ENCODE results near the gene CAMKK1. TPM values are rescaled to one million over a fixed set of nuclear protein-coding genes. Genes with fewer than 3 reads are reported as not detected.

Gene CAMKK1
- total RNA-seq, 1 experiment from 2014 or later = 0.07 TPM

DNA sequence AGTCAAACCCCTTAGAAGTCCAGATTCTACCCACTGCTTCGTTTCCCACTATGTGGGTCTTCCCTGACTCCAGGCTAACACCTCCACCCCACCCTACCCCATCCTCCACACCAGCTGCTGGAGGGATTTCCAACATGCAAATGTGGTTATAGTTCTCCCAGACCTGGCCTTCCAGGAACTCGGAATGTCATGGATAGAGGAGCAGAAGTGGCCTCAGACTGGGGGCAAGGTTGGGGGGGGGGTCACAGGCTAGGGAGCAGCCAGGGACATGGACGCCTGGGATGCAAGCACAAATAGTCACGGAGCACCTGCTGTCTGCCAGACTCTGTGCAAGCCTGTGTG, 2.0 kb downstream of the CAMKK1 start:
- Histone ChIP-seq H3K27me3 (ENCODE audit: low read length) (no peaks in the 10 kb centered on the region), H3K9ac (ENCODE audit: low read length) (no peak overlapping the region)

DNA sequence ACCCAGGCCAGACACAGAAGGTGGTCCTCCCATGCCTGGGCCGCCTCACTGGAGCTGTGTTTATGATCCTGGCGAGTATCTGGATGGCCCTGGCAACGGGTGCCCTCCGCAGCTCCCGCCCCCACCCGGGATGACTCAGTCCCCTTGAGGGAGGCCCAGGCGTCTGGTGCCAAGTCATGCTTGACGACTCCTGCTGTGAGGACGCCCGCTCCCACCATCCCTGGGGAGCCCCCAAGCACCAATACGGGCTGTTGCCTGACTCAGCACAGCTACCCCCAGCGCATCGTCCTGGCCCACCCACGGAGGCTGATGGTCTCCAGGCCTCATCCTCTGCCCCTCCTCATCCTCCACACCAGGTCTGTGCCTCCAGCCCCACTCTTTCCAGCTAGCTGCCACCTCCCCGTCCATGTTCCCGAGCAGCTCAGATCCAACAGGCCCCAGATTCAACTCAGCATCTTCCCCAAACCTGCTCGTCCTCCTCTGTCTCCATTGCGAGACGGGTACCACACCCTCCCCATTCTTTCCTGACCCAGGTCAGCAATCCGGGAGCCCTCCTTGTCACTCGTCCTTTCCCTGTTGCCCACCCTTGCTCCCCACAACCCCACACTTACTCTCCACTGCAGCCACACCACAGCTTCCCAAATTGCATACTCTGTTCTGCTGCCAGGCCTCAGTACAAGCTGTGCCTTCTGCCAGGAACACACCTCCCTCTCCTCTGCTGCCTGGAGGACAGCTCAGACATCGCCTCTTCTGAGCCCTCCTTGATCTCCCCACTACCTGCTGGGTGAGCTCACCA, 2.6 kb downstream of the CAMKK1 start:
- Histone ChIP-seq H3K27me3 (ENCODE audit: low read length) (no peaks in the 10 kb centered on the region), H3K9me3 (ENCODE audit: low read length) (no peaks in the 10 kb centered on the region), H4K20me1 (ENCODE audit: insufficient read depth, low read depth, low read length) (peaks cover 11% of the 10 kb centered on the region; the same call in 1 of the 2 replicates), H3K4me1 (ENCODE audit: low read length) (peaks cover 34% of the 10 kb centered on the region), H3K9ac (ENCODE audit: low read length) (peak overlapping the region; percentile 35; the same call in 1 of the 2 replicates), H3K4me3 (ENCODE audit: low read length) (no peak overlapping the region), H2AFZ (ENCODE audit: low read length) (no peak overlapping the region), H3K36me3 (ENCODE audit: insufficient read depth, low read length) (no peaks in the 10 kb centered on the region), H3K9me2 (replicated peaks; ENCODE audit: insufficient read depth, low read length) (no peaks in the 10 kb centered on the region), H3K4me2 (ENCODE audit: low read depth, low read length, poor library complexity, severe bottlenecking) (peak overlapping the region; percentile 17), H3K27ac (ENCODE audit: low read length) (no peak overlapping the region), H3K79me2 (ENCODE audit: low read length) (no peaks in the 10 kb centered on the region)
- DNase-seq = peak; percentile 71

More for the DNA sequence above, 2.0 kb downstream of the CAMKK1 start:
- no peak overlapping the region for H3K4me2 ChIP-seq (ENCODE audit: low read depth, low read length, poor library complexity, severe bottlenecking)
- no peak overlapping the region for H3K4me3 ChIP-seq (ENCODE audit: low read length)
- no peaks in the 10 kb centered on the region for H3K9me3 ChIP-seq (ENCODE audit: low read length)
- peaks cover 11% of the 10 kb centered on the region; the same call in 1 of the 2 replicates for H4K20me1 ChIP-seq (ENCODE audit: insufficient read depth, low read depth, low read length)
- no peak for DNase-seq
- peaks cover 34% of the 10 kb centered on the region for H3K4me1 ChIP-seq (ENCODE audit: low read length)
- no peaks in the 10 kb centered on the region for H3K9me2 ChIP-seq (replicated peaks; ENCODE audit: insufficient read depth, low read length)
- no peak overlapping the region for H3K27ac ChIP-seq (ENCODE audit: low read length)
- H3K79me2 ChIP-seq (ENCODE audit: low read length) = no peaks in the 10 kb centered on the region
- no peak overlapping the region for H2AFZ ChIP-seq (ENCODE audit: low read length)
- H3K36me3 ChIP-seq (ENCODE audit: insufficient read depth, low read length) = no peaks in the 10 kb centered on the region

DNA sequence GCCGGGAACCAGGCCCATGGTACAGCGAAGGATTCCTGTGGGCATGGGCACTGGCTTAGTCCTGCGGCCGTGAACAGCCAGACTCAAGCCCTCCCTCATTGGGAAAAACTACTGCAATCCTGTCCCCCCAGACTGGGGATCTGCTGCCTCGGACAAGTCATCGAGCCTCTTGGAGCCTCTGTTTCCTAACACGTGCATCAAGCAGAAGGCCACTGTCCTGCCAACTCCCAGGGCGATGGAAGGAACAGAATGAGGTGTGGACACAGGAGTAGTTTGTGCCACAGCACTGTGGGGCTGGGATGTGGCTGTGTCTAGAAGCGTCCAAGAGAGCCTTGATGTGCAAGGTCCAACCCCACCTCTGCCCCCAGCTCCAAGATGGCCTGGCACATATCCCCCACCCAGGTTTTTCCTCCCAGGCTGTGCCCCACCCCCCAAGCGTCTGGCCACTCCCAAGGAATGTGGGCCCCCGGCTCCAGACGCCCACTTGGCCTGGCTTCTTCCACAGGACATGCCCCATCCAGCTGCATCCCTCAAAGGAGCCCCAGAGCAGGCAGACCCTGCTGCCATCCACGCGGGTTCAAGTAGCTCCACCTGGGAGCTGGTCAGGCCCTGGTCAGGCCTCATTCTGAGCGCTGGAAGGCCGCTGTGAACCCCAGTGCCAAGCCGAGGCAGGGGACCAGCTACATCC, 3.4 kb downstream of the CAMKK1 start:
- no peak for DNase-seq
- Histone ChIP-seq H2AFZ (ENCODE audit: low read length) (no peak overlapping the region), H3K9ac (ENCODE audit: low read length) (no peak overlapping the region), H3K27me3 (ENCODE audit: low read length) (no peaks in the 10 kb centered on the region), H3K27ac (ENCODE audit: low read length) (no peak overlapping the region), H3K9me2 (replicated peaks; ENCODE audit: insufficient read depth, low read length) (no peaks in the 10 kb centered on the region), H3K9me3 (ENCODE audit: low read length) (no peaks in the 10 kb centered on the region), H3K36me3 (ENCODE audit: insufficient read depth, low read length) (no peaks in the 10 kb centered on the region), H3K4me2 (ENCODE audit: low read depth, low read length, poor library complexity, severe bottlenecking) (peak overlapping the region; percentile 17), H3K4me3 (ENCODE audit: low read length) (no peak overlapping the region), H3K4me1 (ENCODE audit: low read length) (peaks cover 34% of the 10 kb centered on the region), H4K20me1 (ENCODE audit: insufficient read depth, low read depth, low read length) (peaks cover 11% of the 10 kb centered on the region; the same call in 1 of the 2 replicates), H3K79me2 (ENCODE audit: low read length) (no peaks in the 10 kb centered on the region)

DNA sequence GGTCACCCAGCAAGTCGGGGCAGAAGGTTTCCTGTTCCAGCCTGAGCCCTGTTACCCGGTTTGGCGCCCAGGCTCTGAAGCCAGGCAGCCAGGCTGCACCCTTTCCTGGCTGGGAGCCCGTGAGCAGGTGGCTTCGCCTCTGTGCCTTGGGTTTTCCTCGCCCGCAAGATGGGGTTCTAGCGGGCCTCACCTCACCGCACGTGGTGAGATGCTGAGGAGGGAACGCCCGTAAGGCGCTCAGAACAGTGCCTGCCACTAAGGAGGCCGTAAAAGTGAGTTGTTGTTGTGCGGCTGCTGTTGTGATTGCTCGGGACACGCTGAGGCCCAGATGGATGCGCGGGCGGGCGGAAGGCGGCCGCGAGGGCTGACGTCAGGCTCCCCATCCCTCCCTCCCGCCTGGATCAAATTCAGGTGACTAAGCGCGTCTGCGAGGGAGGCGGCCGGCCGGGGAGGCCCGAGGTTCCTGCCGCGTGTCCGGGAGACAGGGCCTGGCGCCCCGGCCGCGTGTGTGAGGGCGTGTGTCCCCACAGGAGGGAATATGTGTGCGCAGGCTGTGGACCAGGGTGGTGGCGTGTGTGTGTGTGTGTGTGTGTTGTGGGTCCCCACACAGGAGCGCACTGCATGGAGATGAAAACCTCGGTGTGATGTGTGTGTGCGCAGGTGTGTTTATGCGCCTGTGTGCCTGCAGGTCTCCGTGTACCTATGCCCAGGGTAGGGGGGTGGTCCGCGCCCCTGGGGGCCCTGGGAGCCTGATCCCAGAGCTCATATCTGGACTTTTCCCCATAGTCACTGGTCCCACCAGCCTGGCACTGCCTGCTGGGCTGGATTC, 4.3 kb downstream of the CAMKK1 start:
- H2AFZ ChIP-seq (ENCODE audit: low read length) = no peak overlapping the region
- H3K4me3 ChIP-seq (ENCODE audit: low read length) = no peak overlapping the region
- H3K9me3 ChIP-seq (ENCODE audit: low read length) = no peaks in the 10 kb centered on the region
- H3K79me2 ChIP-seq (ENCODE audit: low read length) = no peaks in the 10 kb centered on the region
- peaks cover 11% of the 10 kb centered on the region; the same call in 1 of the 2 replicates for H4K20me1 ChIP-seq (ENCODE audit: insufficient read depth, low read depth, low read length)
- no peak overlapping the region for H3K27ac ChIP-seq (ENCODE audit: low read length)
- H3K4me1 ChIP-seq (ENCODE audit: low read length) = peaks cover 34% of the 10 kb centered on the region
- H3K27me3 ChIP-seq (ENCODE audit: low read length) = no peaks in the 10 kb centered on the region
- no peak overlapping the region for H3K9ac ChIP-seq (ENCODE audit: low read length)
- no peak overlapping the region for H3K4me2 ChIP-seq (ENCODE audit: low read depth, low read length, poor library complexity, severe bottlenecking)
- no peaks in the 10 kb centered on the region for H3K36me3 ChIP-seq (ENCODE audit: insufficient read depth, low read length)
- no peak for DNase-seq
- H3K9me2 ChIP-seq (replicated peaks; ENCODE audit: insufficient read depth, low read length) = no peaks in the 10 kb centered on the region

DNA sequence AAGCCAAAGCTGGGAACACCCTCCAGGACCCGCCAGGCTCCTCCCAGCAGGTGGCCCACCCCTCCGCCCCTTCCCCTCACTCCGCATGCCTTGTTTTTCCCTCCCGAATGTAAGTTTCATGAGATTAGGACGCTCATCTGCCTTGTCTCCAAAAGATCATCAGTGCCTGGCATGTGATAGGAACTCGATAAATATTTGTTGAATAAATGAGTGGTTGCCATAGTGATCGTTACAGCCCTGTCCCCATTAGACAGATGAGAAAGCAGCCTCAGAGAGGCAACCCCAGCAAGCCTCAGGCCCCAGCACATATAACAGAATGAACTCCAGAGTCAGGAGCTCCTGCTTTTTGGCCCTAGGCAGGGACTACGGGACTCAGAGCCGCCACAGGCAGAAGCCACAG, 5.0 kb downstream of the CAMKK1 start:
- peak; percentile 54 for DNase-seq
- Histone ChIP-seq H2AFZ (ENCODE audit: low read length) (no peak overlapping the region), H3K79me2 (ENCODE audit: low read length) (no peaks in the 10 kb centered on the region), H3K4me2 (ENCODE audit: low read depth, low read length, poor library complexity, severe bottlenecking) (no peak overlapping the region), H3K27me3 (ENCODE audit: low read length) (no peaks in the 10 kb centered on the region), H3K4me1 (ENCODE audit: low read length) (peaks cover 30% of the 10 kb centered on the region), H3K36me3 (ENCODE audit: insufficient read depth, low read length) (no peaks in the 10 kb centered on the region), H3K9me3 (ENCODE audit: low read length) (no peaks in the 10 kb centered on the region), H3K9ac (ENCODE audit: low read length) (no peak overlapping the region), H3K4me3 (ENCODE audit: low read length) (no peak overlapping the region), H3K9me2 (replicated peaks; ENCODE audit: insufficient read depth, low read length) (no peaks in the 10 kb centered on the region), H4K20me1 (ENCODE audit: insufficient read depth, low read depth, low read length) (peaks cover 15% of the 10 kb centered on the region; the same call in 1 of the 2 replicates), H3K27ac (ENCODE audit: low read length) (no peak overlapping the region)

DNA sequence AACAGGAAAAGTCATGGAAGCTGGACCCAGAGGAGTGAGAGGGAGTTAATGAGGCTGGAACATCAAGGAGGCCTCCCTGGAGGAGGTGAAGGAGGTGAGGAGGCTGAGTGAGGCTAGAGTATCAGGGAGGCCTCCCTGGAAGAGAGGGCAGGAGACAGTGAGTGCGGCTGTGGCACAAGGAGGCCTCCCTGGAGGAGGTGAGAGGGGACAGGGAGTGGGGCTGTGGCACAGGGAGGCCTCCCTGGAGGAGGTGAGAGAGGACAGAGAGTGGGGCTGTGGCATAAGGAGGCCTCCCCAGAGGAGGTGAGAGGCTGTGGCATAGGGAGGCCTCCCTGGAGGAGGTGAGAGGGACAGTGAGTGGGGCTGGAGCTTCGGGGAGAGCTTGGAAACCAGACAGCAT, 5.5 kb downstream of the CAMKK1 start:
- H3K36me3 ChIP-seq (ENCODE audit: insufficient read depth, low read length) = no peaks in the 10 kb centered on the region
- H3K9me2 ChIP-seq (replicated peaks; ENCODE audit: insufficient read depth, low read length) = no peaks in the 10 kb centered on the region
- H3K4me3 ChIP-seq (ENCODE audit: low read length) = no peak overlapping the region
- no peaks in the 10 kb centered on the region for H3K9me3 ChIP-seq (ENCODE audit: low read length)
- H4K20me1 ChIP-seq (ENCODE audit: insufficient read depth, low read depth, low read length) = peaks cover 15% of the 10 kb centered on the region; the same call in 1 of the 2 replicates
- H3K9ac ChIP-seq (ENCODE audit: low read length) = no peak overlapping the region
- peaks cover 27% of the 10 kb centered on the region for H3K4me1 ChIP-seq (ENCODE audit: low read length)
- DNase-seq = no peak
- no peak overlapping the region for H3K4me2 ChIP-seq (ENCODE audit: low read depth, low read length, poor library complexity, severe bottlenecking)
- no peak overlapping the region for H2AFZ ChIP-seq (ENCODE audit: low read length)
- H3K27me3 ChIP-seq (ENCODE audit: low read length) = no peaks in the 10 kb centered on the region
- H3K27ac ChIP-seq (ENCODE audit: low read length) = no peak overlapping the region
- H3K79me2 ChIP-seq (ENCODE audit: low read length) = no peaks in the 10 kb centered on the region

DNA sequence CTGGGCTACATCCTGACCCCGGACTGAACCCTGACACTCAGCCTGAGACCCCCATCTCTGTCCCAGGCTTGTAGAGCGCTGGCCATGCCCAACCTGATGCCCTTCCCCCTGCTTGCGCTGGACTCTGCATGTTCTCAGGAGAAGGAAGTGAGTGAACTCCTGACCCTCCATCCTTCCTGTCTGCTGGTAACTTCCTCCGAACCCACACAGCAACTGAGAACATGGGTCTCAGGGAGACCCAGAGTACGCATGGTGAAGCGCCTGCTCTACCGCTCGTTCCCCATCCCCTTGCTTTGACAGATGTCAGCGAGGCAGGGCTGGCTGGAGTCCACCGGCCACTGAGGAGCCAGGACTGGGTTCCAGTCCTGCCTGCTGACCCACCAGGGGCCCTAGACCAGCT, 6.1 kb downstream of the CAMKK1 start:
- DNase-seq = no peak

DNA sequence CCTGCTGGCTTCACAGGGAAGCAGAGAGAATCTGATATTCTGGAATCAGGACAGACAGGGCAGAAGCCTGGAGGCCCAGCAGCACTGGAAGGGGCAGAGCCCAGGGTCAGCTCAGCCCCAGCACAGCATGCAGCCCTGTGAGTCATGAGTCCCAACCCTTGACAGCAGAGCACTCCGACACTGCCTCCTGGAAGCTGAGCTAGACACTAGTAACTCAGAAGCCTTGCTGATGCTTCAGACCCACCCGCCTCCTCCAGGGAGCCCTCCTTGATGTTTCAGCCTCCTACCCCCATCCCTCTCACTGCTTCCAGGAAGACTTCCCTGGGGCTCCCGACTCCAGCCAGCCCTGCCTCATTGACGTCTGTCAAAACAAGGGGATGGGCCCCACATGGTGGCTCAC, 6.9 kb downstream of the CAMKK1 start:
- H3K27me3 ChIP-seq (ENCODE audit: low read length) = no peaks in the 10 kb centered on the region
- H3K4me3 ChIP-seq (ENCODE audit: low read length) = no peak overlapping the region
- no peak overlapping the region for H2AFZ ChIP-seq (ENCODE audit: low read length)
- no peaks in the 10 kb centered on the region for H3K9me2 ChIP-seq (replicated peaks; ENCODE audit: insufficient read depth, low read length)
- H4K20me1 ChIP-seq (ENCODE audit: insufficient read depth, low read depth, low read length) = peaks cover 8% of the 10 kb centered on the region; the same call in 1 of the 2 replicates
- no peak for DNase-seq
- H3K9ac ChIP-seq (ENCODE audit: low read length) = no peak overlapping the region
- H3K9me3 ChIP-seq (ENCODE audit: low read length) = no peaks in the 10 kb centered on the region
- H3K4me2 ChIP-seq (ENCODE audit: low read depth, low read length, poor library complexity, severe bottlenecking) = no peak overlapping the region
- no peaks in the 10 kb centered on the region for H3K36me3 ChIP-seq (ENCODE audit: insufficient read depth, low read length)
- H3K79me2 ChIP-seq (ENCODE audit: low read length) = no peaks in the 10 kb centered on the region
- no peak overlapping the region for H3K27ac ChIP-seq (ENCODE audit: low read length)
- peaks cover 15% of the 10 kb centered on the region for H3K4me1 ChIP-seq (ENCODE audit: low read length)

More for the DNA sequence above, 6.1 kb downstream of the CAMKK1 start:
- no peak overlapping the region for H2AFZ ChIP-seq (ENCODE audit: low read length)
- H3K36me3 ChIP-seq (ENCODE audit: insufficient read depth, low read length) = no peaks in the 10 kb centered on the region
- H3K79me2 ChIP-seq (ENCODE audit: low read length) = no peaks in the 10 kb centered on the region
- peaks cover 21% of the 10 kb centered on the region for H3K4me1 ChIP-seq (ENCODE audit: low read length)
- H3K4me2 ChIP-seq (ENCODE audit: low read depth, low read length, poor library complexity, severe bottlenecking) = no peak overlapping the region
- peaks cover 15% of the 10 kb centered on the region; the same call in 1 of the 2 replicates for H4K20me1 ChIP-seq (ENCODE audit: insufficient read depth, low read depth, low read length)
- H3K4me3 ChIP-seq (ENCODE audit: low read length) = no peak overlapping the region
- H3K9me3 ChIP-seq (ENCODE audit: low read length) = no peaks in the 10 kb centered on the region
- no peak overlapping the region for H3K27ac ChIP-seq (ENCODE audit: low read length)
- no peaks in the 10 kb centered on the region for H3K9me2 ChIP-seq (replicated peaks; ENCODE audit: insufficient read depth, low read length)
- H3K9ac ChIP-seq (ENCODE audit: low read length) = no peak overlapping the region
- no peaks in the 10 kb centered on the region for H3K27me3 ChIP-seq (ENCODE audit: low read length)
